HG03575 (cell line): ENCODE measurements around the gene MUC5AC.
"Not testable (repeated sequence)": the region's sequence is repeated elsewhere in the genome, so short reads cannot be mapped to it uniquely, and the experiment has no call there.

Experiments
- ATAC-seq: cut with Tn5 transposase; IDR thresholded peaks from one replicate; pipeline ENCODE4 v1.9.1; 2021; ENCODE audit not compliant: unreplicated experiment, insufficient number of reproducible peaks, low FRiP score; ENCODE audit errors: extremely low read depth

Gene MUC5AC

DNA sequence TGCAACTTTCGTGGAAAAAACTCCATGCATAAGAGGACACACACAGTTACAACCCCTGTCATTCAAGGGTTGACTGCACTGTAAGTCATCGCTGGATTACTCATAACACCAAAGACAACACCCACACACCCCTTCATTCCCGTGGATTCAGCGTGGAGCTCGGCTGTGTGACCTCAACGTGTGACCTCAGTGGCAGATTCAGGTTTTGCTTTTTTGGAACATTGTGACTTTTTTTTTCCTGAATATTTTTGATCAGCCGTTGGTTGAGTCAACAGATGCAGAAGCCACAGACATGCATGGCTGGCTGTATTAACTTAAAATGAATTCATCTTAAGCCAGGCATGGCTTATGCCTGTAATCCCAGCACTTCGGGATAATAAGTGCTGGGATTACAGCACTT is 19.7 kb upstream of the MUC5AC start:
- ATAC-seq = no peak

DNA sequence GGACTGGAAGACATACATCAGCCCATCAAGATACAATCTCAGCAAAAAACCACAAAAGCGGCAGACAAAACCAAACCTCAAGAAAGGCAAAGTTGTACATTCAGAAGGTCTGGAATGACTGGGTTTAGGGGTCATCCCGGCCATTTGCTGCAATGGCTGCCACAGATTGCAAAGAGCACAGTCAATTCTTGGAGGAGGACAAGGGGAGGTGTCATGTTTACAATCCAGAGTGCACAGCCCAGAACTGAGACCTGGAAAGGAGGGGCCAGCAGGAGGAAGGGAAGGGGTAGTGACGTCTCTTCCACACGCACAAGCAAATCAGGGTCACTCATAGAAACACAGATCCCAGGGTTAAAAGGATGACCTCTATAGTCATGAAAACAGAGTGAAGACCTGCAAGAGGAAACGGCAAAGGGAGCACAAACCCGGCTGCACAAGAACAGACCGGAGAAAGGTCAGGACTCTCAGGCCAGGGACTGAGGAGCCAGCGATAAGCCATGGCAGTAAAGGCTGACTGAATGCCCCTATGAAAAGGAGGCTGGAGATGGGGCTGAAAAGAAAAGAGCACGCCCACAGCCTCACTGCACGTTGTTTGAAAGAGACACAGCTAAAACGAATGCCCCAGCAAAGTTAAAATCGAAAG is 18.2 kb upstream of the MUC5AC start:
- ATAC-seq = no peak

GRCh38 chr11:1140642-1141490 is 16.9 kb upstream of the MUC5AC start:
- ATAC-seq = no peak

DNA sequence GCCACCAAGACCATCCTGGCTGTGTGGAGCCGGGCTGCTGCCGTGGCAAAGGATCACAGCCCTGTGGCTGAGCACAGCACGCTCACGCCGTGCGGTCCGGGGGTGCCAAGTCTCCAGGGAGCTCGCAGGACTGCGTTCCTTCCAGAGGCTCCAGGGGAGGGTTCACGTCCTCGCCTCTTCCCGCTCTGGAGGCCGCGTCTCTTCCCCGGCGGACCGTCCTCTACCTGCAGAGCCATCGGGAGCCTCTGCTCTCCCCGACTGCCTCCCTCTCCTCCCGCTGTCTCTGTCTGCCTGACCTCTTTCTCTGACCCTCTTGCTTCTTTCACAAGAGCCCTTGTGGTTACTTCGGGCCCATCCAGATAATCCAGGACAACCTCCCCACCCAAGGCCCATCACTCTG is 11.4 kb upstream of the MUC5AC start:
- no peak for ATAC-seq

GRCh38 chr11:1147792-1148191 is 10.0 kb upstream of the MUC5AC start:
- no peak for ATAC-seq

- ATAC-seq = no peak
These were observed 9.0 kb upstream of the MUC5AC start for GRCh38 chr11:1148752-1149180.

DNA sequence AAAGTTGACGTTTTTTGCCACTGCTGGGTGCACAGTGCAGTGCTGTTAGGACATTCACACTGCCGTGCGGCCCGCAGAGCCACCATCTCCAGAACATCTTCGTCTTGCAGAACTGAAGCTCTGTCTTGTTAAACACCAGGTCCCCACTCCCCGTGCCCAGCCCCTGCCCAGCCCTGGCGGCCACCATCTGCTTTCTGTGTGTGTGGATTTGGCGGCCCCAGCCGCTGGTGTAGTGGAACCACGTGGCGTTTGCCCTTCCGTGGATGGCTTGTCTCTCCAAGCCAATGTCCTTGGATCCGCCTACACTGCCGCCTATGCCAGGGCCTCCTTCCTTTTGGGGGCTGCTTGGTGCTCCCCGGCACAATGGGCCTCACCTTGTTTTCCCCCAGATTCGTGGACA is 8.2 kb upstream of the MUC5AC start:
- ATAC-seq = no peak

DNA sequence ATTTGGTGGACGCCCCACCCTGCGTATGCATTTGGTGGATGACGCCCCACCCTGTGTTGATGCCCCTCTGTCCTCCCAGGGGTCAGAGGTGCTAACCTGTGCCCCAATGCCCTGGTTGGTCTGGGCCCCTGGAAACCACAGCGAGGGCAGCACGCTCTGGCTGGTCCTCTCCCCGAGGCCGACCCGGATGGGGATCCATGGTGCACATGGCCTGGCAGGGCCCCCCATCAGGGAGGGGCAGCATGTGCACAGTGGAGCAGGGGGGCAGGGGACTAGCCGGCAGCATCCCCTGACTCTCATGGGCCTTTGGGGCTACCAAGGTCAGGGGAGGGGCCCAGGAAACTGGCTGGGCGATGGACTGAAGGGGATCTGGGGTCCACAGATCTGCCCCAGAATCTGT is 7.6 kb upstream of the MUC5AC start:
- no peak for ATAC-seq

DNA sequence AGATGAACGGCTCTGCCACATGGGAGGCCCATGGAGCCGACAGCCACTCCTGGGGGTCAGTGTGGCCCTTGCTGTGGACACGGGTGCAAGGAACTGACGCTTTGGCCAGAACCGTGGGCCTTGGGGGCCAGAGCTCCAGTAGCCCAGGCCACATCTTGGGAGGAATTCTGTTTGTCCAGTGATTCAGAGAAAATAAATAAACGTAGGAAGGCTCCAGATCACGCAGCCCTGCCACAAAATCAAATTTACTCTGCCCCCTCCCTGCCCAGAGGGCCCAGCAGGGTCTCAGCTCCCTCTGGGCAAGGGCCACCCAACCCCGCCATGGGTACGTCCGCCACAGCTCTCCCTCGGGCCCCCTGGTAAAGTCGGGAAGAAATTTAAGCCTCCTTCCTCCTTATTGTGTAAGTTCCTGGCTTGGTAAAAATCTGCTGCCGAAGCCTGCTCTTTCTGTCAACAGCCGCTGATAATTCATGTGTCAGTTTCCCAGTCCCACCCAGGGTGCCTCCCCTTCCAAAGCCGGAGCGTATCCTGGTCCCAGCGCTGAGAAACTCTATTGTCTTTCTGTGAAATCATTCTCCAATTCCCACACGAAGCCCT is 6.9 kb upstream of the MUC5AC start:
- ATAC-seq = no peak

GRCh38 chr11:1151366-1152315 is 6.1 kb upstream of the MUC5AC start:
- ATAC-seq = no peak

GRCh38 chr11:1152316-1153104 is 5.2 kb upstream of the MUC5AC start:
- ATAC-seq = no peak

DNA sequence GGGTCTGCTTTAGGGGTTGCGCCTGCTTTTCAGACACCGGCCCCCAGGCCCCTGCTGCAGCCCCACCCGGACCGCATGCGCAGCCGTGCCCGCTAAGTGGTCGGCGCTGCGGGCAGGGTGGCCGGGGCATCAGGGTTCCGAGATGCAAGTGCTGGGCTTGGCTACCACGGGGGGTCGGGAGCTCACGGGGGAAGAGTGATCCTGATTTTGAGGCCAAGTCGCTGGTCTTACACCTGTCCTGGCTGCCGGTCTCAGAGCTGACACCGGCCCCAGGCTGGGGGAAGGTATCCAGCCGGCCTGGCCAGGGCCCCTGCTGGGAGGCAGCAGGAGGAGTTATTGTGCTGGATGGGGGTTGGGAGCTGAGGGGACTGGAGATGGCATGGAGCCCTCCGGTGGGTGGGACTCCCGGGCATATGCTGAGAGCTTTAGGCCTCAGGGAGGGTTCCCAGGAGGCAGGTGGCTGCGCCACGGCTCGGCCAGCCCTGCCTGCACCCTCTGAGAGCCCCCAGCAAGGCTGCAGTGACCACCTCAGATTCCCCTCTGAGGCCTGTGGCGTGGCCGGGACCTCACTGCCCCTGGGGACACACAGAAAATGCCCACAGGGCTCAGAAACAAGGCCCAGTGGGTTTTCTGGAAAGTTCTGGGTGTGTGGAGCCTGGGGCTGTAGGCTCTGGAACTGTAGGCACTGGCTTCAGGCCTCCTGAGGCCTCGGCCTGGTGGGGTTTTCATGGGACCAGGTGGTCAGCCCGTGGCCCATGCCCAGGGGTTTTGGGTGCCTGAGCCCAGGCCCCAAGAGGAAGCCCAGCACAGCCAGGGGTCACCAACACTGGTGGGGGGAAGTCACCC is 4.4 kb upstream of the MUC5AC start:
- ATAC-seq = no peak

DNA sequence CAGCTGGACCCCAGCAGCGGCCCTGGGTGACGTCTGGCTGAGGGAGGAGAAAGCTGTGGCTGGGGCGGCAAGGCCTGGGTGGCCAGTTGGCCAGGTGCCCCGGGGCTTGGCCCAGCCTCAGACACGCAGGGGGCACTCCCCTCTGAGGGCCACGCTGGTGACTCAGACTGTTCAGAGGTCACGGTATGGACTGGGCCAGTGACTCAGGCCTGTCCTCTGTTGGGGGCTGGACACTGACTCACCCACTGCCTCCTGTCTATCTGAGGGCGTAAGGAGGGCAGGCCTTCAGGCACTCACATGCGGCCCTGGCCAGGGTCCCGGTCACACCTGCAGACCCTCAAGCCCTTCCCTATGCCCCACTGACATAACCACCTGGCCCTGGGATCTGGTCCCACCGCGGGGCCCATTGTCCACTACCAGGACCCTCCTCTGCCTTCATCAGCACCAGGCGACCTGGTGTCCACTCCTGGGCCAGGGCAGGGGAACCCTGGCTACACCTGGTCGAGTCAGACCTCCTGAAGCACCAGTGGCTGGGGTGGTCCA is 3.7 kb upstream of the MUC5AC start:
- ATAC-seq = no peak

GRCh38 chr11:1154656-1155055 is 3.1 kb upstream of the MUC5AC start:
- ATAC-seq = not testable (repeated sequence)

- no peak for ATAC-seq
These were observed 2.5 kb upstream of the MUC5AC start for GRCh38 chr11:1155274-1155693.

DNA sequence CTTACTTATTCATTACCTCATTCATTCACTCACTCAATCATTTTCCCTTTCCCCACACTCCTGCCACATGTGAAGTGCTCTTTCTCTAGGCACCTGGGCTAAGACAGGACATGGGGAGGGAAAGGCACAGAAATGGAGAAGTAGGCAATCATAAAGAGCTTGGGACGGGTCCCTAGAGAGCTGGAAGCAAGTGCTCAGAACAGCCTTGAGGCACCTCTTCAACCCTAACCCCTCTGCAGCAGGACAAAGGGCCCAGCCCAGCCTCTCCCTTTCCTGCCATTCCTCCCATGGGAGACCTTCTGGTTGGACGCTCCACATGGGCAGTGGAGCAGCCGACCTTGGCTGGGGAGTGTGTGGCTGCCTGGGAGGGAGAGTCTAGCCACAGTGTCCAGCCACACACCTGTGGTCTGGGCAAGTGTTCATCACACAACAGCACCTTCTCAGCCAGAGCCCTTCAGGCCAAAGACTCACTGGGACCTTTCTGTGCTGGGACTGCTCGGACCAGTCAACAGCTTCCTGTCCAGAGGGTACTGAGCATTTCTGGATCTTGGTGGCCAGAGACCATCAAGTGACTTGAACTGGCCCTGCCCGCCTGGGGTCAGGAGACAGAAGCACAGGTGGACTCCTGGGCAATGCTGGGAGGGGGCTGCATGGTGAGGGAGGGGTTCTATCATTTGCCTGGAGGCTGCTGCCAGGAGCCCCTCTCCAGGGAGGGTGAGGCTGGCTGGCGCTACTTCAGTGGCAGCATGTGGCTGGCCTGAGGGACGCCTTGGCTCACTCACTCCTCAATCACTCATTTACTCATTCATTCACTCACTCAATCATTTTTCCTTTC is 1.0 kb upstream of the MUC5AC start:
- no peak for ATAC-seq

DNA sequence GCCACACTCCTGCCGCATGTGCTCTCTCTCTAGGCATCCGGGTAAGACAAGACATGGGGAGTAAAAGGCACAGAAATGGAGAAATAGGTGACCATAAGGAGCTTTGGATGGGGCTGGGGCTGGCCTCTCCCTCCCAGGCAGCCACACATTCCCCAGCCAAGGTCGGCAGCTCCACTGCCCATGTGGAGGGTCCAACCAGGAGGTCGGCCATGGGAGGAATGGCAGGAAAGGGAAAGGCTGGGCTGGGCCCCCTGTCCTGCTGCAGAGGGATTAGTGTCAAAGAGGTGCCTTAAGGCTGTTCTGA is 460 bp upstream of the MUC5AC start:
- ATAC-seq = no peak
